Measurements from ENCODE around the gene SPATA9.
"Not testable (repeated sequence)": the region's sequence is repeated elsewhere in the genome, so short reads cannot be mapped to it uniquely, and the experiment has no call there.

The SPATA9 gene

GRCh38 chr5:95646226-95646568 lies 36.6 kb downstream of the SPATA9 start:
- DNase-seq (ENCODE audit: low read depth) = not testable (repeated sequence)

- peak; percentile 25 for DNase-seq (ENCODE audit: low read depth)
These were observed 38.3 kb downstream of the SPATA9 start for GRCh38 chr5:95644351-95645042.

GRCh38 chr5:95643152-95643551 lies 39.6 kb downstream of the SPATA9 start:
- no peak for DNase-seq (ENCODE audit: low read depth)

GRCh38 chr5:95641741-95642220 lies 41.0 kb downstream of the SPATA9 start:
- no peak for DNase-seq (ENCODE audit: low read depth)

- DNase-seq (ENCODE audit: low read depth) = no peak
These were observed 44.2 kb downstream of the SPATA9 start for GRCh38 chr5:95638632-95639031.

- DNase-seq (ENCODE audit: low read depth) = no peak
These were observed 48.7 kb downstream of the SPATA9 start for GRCh38 chr5:95634081-95634480.

DNA sequence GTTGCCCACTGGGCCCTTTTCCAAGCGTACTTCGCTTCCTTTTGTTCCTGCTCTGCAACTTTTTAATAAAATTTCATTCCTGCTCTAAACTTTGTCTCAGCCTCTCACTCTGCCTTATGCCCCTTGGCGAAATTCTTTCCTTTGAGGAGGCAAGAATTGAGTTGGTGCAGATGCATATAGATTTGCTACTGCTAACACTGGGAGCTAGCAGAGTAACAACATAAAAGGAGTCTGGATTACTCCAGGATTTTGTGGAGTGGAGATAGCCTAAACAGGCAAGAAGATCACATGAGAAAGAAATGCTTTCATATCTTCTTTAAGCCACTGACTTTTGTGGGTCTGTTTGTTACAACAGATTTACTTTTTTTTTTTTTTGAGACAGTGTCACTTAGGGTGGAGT lies 49.1 kb downstream of the SPATA9 start:
- DNase-seq (ENCODE audit: low read depth) = no peak

DNA sequence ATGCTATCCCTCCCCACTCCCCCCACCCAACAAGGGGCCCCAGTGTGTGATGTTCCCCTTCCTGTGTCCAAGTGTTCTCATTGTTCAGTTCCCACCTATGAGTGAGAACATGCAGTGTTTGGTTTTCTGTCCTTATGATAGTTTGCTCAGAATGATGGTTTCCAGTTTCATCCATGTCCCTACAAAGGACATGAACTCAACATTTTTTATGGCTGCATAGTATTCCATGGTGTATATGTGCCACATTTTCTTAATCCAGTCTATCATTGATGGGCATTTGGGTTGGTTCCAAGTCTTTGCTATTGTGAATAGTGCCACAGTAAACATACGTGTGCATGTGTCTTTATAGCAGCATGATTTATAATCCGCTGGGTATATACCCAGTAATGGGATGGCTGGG lies 49.8 kb downstream of the SPATA9 start:
- DNase-seq (ENCODE audit: low read depth) = not testable (repeated sequence)

GRCh38 chr5:95631991-95632675 lies 50.7 kb downstream of the SPATA9 start:
- peak; percentile 24 for DNase-seq (ENCODE audit: low read depth)

GRCh38 chr5:95631255-95631958 lies 51.4 kb downstream of the SPATA9 start:
- no peak for DNase-seq (ENCODE audit: low read depth)

GRCh38 chr5:95630394-95630917 lies 52.3 kb downstream of the SPATA9 start:
- DNase-seq (ENCODE audit: low read depth) = no peak

- no peak for DNase-seq (ENCODE audit: low read depth)
These were observed 53.9 kb downstream of the SPATA9 start for GRCh38 chr5:95628933-95629332.

- no peak for DNase-seq (ENCODE audit: low read depth)
These were observed 54.6 kb downstream of the SPATA9 start for GRCh38 chr5:95627971-95628810.

DNA sequence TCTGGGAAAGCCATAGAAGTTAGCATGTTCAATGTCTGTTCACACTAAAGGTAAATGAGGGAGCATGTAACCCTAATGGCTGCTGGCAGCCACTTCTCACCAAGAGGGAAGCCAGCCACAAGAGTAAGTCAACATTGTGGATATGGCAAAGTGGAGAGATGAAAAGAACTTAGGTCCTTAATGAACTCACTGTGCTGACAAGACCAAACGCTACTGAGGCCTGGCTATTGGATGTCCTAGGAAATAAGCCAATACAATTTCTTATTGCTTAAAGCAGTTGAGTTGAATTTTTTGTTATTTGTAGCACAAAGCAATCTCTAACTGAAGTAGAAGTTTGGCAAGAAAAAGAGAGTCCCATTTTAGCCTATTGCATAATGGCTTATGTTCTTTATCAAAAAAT lies 56.1 kb downstream of the SPATA9 start:
- no peak for DNase-seq (ENCODE audit: low read depth)

GRCh38 chr5:95624368-95624767 lies 58.4 kb downstream of the SPATA9 start:
- no peak for DNase-seq (ENCODE audit: low read depth)

- no peak for DNase-seq (ENCODE audit: low read depth)
These were observed 59.1 kb downstream of the SPATA9 start for GRCh38 chr5:95623706-95624105.

- DNase-seq (ENCODE audit: low read depth) = no peak
These were observed 60.8 kb downstream of the SPATA9 start for GRCh38 chr5:95621839-95622629.

GRCh38 chr5:95620870-95621838 lies 61.6 kb downstream of the SPATA9 start:
- DNase-seq (ENCODE audit: low read depth) = peak; percentile 30

DNA sequence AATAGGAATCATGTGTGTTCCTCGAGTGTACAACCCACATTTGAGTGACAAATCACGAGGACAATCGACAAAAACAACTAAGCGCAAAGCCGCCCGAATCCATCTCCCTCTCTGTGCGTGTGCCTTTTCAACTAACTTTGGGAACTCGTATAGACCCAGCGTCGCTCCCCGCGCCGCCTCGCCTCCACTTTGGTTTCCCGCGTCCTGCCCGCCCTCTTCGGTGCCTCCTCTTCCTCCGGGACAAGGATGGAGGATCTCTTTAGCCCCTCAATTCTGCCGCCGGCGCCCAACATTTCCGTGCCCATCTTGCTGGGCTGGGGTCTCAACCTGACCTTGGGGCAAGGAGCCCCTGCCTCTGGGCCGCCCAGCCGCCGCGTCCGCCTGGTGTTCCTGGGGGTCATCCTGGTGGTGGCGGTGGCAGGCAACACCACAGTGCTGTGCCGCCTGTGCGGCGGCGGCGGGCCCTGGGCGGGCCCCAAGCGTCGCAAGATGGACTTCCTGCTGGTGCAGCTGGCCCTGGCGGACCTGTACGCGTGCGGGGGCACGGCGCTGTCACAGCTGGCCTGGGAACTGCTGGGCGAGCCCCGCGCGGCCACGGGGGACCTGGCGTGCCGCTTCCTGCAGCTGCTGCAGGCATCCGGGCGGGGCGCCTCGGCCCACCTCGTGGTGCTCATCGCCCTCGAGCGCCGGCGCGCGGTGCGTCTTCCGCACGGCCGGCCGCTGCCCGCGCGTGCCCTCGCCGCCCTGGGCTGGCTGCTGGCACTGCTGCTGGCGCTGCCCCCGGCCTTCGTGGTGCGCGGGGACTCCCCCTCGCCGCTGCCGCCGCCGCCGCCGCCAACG lies 62.5 kb downstream of the SPATA9 start, which contains the start of gene GPR150:
TSS of gene GPR150 (plus strand) at position 58 of the 840 bp plus-strand sequence. CDS start at position 247, 189 bp downstream.
- peak; percentile 46 for DNase-seq (ENCODE audit: low read depth)
